Measurements from ENCODE around the gene TMEM121B.

DNA sequence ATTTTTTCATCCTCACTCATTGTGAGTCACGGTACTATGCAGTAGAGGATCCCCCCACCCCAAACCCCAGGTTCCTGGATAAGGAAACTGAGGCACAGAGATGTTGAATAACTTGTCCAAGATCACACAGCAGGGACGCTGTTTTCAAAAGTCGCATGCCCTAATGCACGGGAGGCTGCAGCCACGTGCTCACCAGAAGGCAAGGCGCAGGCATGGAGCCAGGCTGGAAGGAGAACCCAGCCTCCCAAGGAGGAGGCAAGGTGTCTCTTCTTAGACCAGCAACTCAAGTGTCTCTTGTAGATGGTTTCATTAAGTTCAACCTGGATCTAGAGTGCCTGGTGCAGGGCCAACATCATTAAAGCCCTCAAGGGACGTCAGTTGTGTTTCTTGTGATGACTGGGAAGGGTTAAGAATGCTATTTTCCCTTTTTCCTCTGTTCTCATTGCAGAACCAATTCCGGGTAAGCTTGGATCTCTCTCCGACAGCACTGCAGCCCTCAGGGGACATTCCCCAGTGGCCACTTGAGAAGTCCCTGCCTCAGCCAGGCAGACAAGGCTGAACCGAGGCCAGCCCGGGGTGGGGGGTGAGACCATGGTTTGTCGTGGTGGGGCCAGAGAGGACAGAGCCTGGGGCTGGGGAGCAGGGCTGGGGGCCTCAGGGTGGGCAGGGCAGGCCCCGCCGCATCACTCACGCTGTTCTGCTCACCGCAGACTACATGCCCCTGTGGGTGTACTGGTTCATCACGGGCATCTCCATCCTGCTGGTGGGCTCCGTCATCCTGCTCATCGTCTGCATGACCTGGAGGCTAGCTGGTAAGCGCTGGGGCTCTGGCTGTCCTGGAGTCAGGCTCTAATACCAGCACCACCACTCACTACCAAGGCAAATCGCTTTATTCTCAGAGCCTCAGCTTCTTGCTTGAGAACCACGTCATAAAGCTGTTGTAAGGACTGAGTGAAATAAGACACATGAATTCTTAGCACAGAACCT, 15.7 kb downstream of the TMEM121B start:
- no peak for TF ChIP-seq POLR2A (IDR thresholded peaks at IDR 0.05)
- TF ChIP-seq, protein P1, sequence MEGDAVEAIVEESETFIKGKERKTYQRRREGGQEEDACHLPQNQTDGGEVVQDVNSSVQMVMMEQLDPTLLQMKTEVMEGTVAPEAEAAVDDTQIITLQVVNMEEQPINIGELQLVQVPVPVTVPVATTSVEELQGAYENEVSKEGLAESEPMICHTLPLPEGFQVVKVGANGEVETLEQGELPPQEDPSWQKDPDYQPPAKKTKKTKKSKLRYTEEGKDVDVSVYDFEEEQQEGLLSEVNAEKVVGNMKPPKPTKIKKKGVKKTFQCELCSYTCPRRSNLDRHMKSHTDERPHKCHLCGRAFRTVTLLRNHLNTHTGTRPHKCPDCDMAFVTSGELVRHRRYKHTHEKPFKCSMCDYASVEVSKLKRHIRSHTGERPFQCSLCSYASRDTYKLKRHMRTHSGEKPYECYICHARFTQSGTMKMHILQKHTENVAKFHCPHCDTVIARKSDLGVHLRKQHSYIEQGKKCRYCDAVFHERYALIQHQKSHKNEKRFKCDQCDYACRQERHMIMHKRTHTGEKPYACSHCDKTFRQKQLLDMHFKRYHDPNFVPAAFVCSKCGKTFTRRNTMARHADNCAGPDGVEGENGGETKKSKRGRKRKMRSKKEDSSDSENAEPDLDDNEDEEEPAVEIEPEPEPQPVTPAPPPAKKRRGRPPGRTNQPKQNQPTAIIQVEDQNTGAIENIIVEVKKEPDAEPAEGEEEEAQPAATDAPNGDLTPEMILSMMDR (IDR thresholded peaks at IDR 0.05): no peak

Measured in right lobe of liver (tissue), 4 donors.